HK-2 (cell line): ENCODE data around the gene ARL4D.
A peak's percentile ranks its signal among the peaks of the same experiment; 100 is the strongest.

Experiments used
- DNase-seq: peaks from one replicate; pipeline ENCODE4 v3.0.0-alpha.2; 2018; ENCODE audit not compliant: unreplicated experiment

The ARL4D gene

DNA sequence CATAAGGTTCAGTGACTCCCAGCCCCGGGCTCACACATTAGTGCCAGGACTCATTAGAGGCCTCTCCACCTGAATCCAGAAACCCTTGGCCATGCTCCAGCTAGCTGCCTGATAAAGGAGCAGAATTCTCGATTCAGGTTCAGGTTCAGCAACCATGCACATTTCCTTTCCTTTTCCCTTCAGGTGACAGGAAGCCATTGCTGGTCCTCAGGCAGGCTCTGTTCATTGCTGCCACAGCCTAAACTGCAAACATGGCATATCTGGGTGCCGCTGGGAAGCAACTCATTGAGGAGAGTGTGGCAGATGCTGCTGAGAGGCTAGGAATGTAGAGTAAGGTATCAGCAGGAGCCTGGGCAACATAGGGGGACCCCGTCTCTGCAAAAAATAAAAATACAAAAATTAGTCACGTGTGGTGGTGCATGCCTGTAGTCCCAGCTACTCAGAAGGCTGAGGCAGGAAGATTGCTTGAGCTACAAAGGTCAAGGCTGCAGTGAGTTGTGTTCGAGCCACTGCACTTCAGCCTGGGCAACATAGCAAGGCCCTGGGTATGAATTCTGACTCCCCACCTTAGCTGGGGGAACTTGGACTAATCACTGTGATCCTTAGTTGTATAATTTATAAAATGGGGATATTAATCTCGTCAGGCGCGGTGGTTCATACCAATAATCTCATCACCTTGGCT is 28.7 kb downstream of the ARL4D start:
- no peak for DNase-seq

GRCh38 chr17:43428524-43428923 is 29.7 kb downstream of the ARL4D start:
- no peak for DNase-seq

- DNase-seq: no peak
Measured at GRCh38 chr17:43430936-43431713, 32.3 kb downstream of the ARL4D start.

DNA sequence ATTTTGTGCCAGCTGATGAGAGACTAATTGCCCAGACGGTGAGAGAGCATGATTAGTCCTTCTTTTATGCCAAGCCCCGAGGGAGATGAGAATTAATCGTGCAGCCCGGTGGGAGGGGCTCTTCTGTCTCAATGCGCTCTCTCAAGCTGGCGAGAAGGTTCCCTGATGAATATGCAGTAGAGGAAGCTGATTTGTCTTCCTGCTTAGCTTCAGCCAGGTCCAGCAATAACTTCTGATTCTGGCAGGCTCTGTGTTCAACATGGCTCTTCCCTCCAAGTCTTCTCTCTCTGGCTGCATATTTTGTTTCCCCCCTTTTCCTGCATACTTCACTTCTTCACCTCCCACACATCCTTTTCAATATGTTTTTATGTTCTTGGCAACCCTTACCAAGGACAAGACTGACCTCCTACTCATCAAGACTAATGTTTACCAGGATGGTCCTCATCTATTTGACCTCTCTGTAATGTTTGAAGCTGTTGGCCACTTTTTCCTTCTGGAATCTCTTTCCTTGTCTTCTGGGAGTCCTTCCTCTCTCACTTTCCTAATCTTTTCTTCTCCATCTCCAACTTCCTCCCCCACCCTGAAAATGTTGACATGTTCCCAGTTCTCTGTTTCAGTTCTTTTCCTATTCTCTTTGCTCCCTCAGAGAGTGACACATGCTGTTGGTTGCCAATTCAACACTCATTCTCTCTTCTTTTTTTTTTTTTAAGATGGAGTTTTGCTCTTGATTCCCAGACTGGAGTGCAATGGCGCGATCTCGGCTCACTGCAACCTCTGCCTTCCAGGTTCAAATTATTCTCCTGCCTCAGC is 33.1 kb downstream of the ARL4D start:
- DNase-seq: no peak

- DNase-seq: peak; percentile 36
Measured at GRCh38 chr17:43434902-43435319, 36.1 kb downstream of the ARL4D start.

DNA sequence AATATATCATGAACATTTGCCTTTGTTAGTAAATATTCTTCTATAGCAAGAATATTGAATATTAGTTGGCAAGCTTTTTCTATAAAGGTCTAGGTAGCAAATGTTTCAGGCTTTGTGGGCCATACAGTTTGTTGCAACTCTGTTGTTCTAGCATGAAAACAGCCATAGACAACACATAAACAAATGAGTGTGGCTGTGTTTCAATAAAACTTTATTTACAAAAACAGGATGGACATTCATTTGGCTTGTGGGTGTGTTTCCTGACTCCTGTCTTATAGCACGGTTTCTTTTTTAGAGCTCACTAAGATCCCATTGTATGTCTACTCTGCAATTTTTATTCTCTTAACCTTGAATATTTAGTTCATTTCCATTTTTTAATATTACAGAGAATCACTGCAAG is 39.0 kb downstream of the ARL4D start:
- DNase-seq: no peak

DNA sequence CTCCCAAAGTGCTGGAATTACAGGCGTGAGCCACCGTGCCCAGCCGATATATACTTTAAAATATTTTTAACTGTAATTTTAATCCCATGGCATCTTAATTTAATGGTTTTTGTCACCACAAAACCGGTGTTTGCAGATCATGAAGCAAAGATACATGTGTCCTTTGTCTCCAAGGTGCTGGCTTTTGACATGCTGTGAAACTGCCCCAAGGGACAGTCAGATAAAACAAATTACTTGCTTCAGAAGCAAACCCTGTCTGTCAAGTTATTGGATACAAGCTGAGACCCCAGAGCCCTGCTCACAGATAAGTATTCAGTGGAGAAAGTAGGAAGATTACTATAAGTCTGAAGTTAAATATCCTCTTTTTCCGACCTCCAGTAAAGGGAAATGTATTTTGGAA is 39.8 kb downstream of the ARL4D start:
- no peak for DNase-seq

DNA sequence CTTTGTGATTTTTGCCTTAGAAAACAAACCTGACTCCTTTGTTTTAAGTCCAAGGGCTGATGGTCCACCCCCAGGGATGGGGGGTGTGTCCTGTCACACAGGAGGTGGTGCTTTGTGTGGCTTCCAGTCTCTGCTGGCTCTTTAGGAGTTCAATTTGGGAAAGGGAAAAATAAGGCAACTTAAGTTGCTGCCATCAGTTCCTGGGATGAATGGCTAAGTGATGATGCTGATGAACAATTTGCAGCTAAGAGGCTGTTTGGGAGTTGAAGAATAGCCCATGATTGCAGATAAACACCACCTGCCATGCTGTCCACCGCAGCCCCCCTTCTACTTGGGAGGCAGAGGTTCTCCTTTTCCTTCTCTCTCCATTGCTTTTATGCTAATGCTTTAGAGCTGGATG is 40.2 kb downstream of the ARL4D start:
- DNase-seq: no peak

DNA sequence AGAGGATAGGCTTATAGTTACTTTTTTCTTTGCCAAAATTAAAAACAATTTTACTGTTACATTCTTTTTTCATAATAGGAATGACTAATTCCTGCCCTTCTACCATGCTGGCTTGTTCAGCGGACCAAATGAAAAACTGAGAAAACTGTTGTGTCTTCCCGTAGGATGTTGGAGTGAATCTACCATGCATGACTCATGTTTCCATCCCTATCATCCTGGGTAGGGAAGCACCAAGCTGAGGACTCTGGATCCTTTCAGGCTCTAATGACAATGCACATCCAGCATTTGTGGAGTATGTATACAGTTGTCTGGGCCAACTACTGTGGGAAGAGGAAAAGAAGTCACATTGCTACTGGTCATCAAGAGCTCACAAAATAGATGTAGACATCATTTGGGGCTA is 43.9 kb downstream of the ARL4D start:
- DNase-seq: no peak

- DNase-seq: no peak
Measured at GRCh38 chr17:43443381-43443780, 44.6 kb downstream of the ARL4D start.

- no peak for DNase-seq
Measured at GRCh38 chr17:43444223-43445008, 45.6 kb downstream of the ARL4D start.

DNA sequence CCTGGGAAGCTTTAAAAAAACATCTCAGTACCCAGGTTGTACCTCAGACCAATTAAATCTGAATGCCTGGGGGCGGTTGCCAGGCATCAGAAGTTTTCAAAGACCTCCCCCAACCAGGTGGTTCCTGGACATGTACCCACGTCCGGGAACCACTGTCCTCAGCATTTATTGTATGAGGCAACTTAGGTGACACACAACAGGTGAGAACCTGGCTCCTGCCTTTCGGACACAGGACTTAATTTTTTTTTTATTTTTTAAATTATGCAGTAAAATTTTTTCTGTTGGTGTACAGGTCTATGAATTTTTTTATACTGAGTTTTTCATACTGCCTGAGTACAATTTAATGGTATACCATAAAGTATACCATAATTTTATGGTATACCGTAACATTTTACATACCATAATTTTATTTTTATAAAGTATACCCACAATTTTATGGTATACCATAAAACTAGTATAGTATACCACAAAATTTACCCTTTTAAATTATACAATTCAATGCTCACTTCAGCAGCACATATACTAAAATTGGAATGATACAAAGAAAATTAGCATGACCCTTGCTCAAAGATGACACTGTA is 46.3 kb downstream of the ARL4D start:
- DNase-seq: no peak

DNA sequence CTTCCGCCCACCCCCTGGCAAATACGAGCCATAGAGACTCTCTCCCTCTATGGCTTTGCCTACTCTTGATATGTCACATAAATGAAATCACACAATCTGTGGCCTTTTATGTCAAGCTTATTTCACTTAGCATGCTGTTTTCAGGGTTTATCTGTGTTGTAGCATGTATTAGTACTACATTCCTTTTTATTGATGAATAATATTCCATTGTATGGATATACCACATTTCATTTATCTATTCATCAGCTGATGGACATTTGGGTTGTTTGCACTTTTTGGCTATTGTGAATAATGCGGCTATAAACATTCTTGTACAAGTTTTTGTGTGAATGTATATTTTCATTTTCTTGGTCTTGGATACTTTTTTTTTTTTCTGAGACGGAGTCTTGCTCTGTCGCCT is 48.0 kb downstream of the ARL4D start:
- no peak for DNase-seq

- no peak for DNase-seq
Measured at GRCh38 chr17:43448720-43449469, 50.1 kb downstream of the ARL4D start.

DNA sequence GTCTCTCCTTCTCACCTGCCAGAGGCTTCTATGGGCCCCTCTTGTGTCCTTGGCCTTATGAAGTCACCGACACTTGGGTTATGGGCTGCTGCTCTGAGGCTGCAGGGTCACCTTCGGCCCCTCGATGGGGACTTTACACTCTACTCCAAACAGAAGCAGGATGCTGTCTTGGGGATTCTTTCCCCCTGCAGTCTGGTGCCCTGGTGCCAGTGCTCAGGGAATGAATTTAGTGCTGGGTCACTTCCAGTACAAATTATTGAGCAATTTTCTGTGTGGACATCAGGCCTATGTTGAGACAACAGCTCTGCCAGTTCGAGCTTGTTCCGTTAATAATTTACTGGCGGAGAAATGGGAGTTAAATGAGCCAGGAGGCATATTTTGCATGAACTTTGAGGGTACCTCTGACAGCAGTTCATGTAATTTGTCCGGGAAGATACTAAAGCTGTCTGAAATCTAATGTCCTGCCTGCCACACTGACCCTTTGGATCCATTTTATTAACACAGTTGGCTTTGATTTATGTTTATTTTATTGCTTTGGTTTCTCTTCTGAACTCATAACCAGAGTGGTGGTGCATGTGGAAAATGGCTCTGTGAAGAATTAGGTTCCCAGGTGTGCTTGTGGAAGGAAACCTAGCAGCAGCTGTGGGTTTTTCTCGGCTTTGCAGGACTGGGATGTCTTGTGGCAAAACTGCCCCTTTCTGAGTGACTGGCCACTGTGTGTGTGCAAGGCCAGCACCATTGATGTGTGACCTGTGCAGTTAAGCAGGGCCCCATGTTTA is 50.9 kb downstream of the ARL4D start:
- no peak for DNase-seq
